HEK293T (cell line): Measurements from ENCODE around the gene ANTXR2.

ENCODE experiments used
- ARNT ChIP-seq: fragments of 450-650 bp; IDR thresholded peaks from 2 replicates; pipeline ENCODE4 v1.6.1; 2017; ENCODE audit warnings: mild to moderate bottlenecking
- BHLHE40 ChIP-seq: fragments of 450-650 bp; IDR thresholded peaks from 2 replicates; pipeline ENCODE4 v1.6.1; 2016; ENCODE audit warnings: mild to moderate bottlenecking, moderate library complexity, borderline replicate concordance
- CTBP1 ChIP-seq: fragments of 450-650 bp; IDR thresholded peaks from 2 replicates; pipeline ENCODE4 v1.6.1; 2016; ENCODE audit warnings: borderline replicate concordance
- FOXK2 ChIP-seq: fragments of 450-650 bp; IDR thresholded peaks from 2 replicates; pipeline ENCODE4 v1.6.1; 2016; ENCODE audit warnings: mild to moderate bottlenecking
- FOXM1 ChIP-seq: fragments of 450-650 bp; IDR thresholded peaks from 2 replicates; pipeline ENCODE4 v1.6.1; 2017; ENCODE audit warnings: mild to moderate bottlenecking, borderline replicate concordance
- HDGF ChIP-seq: fragments of 450-650 bp; IDR thresholded peaks from 2 replicates; pipeline ENCODE4 v1.6.1; 2017; ENCODE audit warnings: antibody characterized with exemption, borderline replicate concordance
- L3MBTL2 ChIP-seq: fragments of 450-650 bp; conservative IDR thresholded peaks from 2 replicates; pipeline ENCODE4 v1.6.1; 2016; ENCODE audit warnings: mild to moderate bottlenecking
- NFRKB ChIP-seq: fragments of 450-650 bp; IDR thresholded peaks from 2 replicates; pipeline ENCODE4 v1.6.1; 2016; ENCODE audit warnings: mild to moderate bottlenecking, moderate library complexity
- SP1 ChIP-seq: fragments of 450-650 bp; IDR thresholded peaks from 2 replicates; pipeline ENCODE4 v1.6.1; 2017
- TARDBP ChIP-seq: fragments of 450-650 bp; IDR thresholded peaks from 2 replicates; pipeline ENCODE4 v1.6.1; 2016
- TF ChIP-seq, protein P1 (sequence below): fragments of 450-650 bp; IDR thresholded peaks from 2 replicates; pipeline ENCODE4 v1.6.1; 2016

DNA sequence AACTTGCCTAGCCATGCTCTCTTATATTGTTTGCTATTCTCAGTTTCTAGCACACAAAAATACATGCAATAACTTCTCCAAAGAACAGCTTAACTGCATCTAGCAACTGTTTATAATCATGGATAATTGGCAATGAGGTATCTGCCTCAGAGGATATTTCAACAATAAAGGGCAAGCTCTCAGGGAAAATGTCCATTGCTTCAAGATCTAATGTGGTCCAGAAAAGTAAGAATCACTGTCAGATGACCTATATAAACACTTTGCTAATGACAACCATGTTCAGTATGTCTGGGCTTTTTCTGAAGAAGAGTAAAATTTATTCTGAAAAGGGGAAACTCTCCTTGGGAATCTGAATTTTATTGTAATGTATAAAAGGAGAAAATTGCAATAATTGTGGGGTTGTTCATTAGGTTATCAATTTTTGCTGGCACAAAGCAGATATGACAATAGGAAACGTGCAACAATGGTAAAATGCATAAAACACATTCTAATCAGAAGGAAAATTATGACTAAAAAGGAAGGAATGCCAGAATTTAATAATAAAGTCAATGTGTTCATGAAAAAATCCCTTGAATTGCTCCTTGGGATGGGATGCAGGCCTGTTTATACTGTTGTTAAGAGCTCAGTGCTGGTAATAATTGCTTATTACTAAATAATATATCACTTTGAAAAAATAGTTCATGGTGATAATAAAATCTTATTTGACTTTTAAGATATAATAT lies 90.3 kb downstream of the ANTXR2 start:
- TF ChIP-seq BHLHE40, result no peak
- no peak for TF ChIP-seq HDGF
- TF ChIP-seq TARDBP, result no peak
- TF ChIP-seq CTBP1, result no peak
- no peak for TF ChIP-seq SP1
- no peak for TF ChIP-seq FOXK2
- TF ChIP-seq L3MBTL2, result no peak
- TF ChIP-seq, protein P1, sequence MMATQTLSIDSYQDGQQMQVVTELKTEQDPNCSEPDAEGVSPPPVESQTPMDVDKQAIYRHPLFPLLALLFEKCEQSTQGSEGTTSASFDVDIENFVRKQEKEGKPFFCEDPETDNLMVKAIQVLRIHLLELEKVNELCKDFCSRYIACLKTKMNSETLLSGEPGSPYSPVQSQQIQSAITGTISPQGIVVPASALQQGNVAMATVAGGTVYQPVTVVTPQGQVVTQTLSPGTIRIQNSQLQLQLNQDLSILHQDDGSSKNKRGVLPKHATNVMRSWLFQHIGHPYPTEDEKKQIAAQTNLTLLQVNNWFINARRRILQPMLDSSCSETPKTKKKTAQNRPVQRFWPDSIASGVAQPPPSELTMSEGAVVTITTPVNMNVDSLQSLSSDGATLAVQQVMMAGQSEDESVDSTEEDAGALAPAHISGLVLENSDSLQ, result no peak
- no peak for TF ChIP-seq NFRKB
- no peak for TF ChIP-seq ARNT
- TF ChIP-seq FOXM1, result no peak
